ENCODE data around the gene C14orf180.

C14orf180 gene

DNA sequence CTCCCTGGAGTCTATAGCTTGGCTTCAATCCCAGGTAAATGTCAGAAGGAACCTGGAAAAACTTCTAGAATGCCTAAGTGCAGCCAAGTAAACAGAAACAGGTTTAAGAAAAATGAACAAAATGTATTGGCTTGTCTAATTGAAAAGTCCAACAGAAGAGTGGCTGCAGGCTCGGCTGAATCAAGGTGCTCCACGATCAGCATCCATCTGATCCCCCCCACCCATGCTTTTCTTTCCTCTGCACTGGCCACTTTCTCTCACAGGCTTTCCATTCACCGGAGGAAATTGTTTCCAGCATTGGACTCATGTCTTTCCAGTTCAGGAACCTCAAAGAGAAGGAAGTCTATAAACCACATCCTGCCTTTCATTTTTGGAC lies 42.0 kb upstream of the C14orf180 start:
- H3K4me3 ChIP-seq (ENCODE audit: low read depth, low read length): no peak overlapping the region
- no peak for DNase-seq (ENCODE audit: low read depth)
- TF ChIP-seq, protein P1, sequence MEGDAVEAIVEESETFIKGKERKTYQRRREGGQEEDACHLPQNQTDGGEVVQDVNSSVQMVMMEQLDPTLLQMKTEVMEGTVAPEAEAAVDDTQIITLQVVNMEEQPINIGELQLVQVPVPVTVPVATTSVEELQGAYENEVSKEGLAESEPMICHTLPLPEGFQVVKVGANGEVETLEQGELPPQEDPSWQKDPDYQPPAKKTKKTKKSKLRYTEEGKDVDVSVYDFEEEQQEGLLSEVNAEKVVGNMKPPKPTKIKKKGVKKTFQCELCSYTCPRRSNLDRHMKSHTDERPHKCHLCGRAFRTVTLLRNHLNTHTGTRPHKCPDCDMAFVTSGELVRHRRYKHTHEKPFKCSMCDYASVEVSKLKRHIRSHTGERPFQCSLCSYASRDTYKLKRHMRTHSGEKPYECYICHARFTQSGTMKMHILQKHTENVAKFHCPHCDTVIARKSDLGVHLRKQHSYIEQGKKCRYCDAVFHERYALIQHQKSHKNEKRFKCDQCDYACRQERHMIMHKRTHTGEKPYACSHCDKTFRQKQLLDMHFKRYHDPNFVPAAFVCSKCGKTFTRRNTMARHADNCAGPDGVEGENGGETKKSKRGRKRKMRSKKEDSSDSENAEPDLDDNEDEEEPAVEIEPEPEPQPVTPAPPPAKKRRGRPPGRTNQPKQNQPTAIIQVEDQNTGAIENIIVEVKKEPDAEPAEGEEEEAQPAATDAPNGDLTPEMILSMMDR (conservative IDR thresholded peaks at IDR 0.05; ENCODE audit: low read depth, low read length): no peak

DNA sequence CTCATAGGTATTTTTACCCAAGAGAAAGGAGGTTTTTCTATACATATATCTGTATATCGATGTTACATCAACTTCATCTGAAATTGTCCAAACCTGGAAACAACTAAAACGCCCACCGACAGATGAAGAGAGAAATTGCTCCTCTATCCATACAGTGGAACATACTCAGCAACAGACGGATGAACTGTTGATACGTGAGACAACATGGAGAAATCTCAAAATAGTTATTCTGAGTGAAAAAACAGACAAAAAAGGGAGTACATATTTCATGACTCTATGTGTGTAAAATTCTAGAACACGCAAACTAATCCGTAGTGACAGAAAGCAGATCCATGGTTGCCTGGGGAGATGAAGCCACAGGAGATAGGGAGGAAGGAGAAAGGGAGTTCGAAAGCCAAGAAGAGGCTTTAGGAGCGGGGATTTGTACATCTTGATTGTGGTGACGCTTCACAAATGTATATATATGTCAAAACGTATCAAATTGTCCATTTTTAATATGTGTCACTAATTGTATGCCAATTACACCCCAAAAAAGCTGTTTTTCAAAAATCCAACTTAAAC lies 37.6 kb upstream of the C14orf180 start:
- no peak for DNase-seq (ENCODE audit: low read depth)
- TF ChIP-seq, protein P1 (conservative IDR thresholded peaks at IDR 0.05; ENCODE audit: low read depth, low read length): no peak
- no peak overlapping the region for H3K4me3 ChIP-seq (ENCODE audit: low read depth, low read length)

DNA sequence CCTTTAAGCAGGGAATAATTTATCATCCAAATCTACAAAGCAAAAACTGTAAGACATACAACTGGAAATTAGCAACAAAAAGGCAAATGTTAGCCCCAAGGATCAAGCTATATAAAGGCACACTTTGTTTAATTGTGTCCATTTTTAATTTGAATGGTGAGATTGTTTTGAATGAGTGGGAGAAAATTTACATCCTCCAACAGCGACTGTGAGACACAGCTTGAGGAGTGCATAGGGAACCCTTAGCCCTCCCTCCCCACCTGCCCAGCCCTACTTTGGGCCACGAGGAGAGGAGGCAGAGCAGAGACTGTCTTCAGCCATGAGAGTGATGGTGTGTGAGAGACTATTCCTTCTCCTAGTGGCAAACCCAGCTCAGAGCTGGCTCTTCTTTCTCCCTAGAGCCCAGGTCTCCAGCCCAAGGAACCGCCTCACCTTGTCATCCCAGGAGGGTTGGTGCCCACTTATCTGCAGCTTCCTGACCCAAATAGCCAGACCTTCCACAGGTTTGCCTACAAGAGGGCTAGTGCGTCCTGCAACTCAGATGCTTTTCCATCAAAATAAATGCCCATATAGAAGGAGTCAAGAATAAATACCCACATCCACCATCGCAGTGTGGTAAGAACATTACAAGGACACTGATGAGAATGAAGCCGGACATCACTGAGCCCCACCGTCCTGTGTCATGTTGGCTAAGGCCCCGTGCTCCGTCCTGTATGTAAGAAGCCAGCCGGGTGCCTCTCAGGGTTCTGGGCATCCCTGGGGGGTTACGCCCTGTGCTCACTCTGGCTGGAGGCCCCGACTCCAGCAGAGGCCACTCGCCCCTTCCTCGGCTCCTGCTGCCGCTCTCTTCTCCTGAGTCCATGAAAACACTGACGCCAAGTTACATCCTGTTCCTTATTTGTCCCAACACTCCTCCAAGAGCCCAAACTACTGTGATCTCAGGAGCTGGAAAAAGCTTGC lies 36.4 kb upstream of the C14orf180 start:
- TF ChIP-seq, protein P1 (conservative IDR thresholded peaks at IDR 0.05; ENCODE audit: low read depth, low read length): no peak
- no peak for DNase-seq (ENCODE audit: low read depth)
- no peak overlapping the region for H3K4me3 ChIP-seq (ENCODE audit: low read depth, low read length)

DNA sequence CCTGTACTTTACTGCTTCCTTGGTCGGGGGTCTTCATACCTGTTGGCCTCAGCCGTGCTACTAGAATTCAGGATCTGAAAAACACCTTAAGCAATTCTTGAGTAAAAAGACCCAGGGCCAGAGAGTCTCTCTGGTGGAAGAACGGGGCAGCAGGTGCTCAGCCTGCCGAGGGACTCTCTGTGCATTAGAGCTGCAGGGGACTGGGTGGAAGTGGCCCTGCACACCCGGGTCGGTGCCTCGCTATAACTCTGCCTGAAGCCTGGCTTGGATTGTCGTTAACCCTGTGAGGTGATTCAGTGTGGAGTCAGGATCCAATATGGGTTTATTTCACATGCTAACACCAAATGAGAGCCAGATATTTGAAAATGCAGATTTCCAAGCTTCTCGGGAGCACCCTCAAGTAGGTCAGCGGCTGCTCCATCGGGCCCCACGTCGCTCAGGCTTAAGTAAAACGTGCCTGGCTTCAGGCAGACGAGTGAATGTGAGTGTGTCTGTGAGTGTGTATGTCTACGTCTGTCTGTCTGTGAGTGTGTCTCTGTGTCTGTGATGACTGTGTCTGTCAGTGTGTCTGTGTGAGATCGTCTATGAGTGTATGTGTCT lies 35.1 kb upstream of the C14orf180 start:
- TF ChIP-seq, protein P1 (conservative IDR thresholded peaks at IDR 0.05; ENCODE audit: low read depth, low read length): no peak
- H3K4me3 ChIP-seq (ENCODE audit: low read depth, low read length): no peak overlapping the region
- no peak for DNase-seq (ENCODE audit: low read depth)

DNA sequence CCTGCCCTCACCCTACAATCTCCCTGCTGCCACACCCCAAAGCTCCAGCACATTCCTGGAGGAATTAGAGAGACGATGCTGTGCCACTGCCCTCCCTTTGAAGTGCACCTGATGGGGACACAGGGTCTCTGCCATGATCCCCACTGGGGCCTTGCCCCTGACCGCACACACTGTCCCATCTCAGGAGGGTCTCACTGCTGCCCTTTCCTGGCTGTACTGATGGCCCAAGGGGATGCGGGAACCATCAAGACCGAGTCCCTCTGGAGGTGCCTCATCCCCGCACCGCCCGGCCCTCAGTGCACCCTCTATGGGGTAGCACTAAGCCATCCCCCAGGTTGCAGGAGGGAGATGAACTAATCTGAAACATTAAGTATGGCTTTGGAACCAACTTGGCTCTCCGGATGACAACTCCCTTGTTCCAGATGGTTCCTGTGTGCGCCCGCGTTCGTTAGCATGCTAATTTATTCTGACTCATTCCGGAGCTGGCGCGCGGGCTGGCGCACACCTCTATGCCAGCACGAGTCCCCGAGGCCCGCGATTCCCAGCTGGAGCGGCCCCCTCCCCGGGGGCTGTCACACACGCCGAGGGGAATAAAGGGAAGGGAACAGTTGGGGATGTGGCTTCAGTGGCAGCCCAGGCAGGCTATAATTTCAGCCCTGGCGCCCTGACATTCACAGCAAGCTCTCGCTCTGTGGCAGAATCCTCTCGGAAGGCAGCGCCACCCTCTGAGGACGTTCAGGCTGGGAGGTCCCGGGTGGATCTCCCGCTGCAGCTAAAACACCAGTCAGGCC lies 34.2 kb upstream of the C14orf180 start:
- no peak for DNase-seq (ENCODE audit: low read depth)
- H3K4me3 ChIP-seq (ENCODE audit: low read depth, low read length): no peak overlapping the region
- TF ChIP-seq, protein P1 (conservative IDR thresholded peaks at IDR 0.05; ENCODE audit: low read depth, low read length): no peak

DNA sequence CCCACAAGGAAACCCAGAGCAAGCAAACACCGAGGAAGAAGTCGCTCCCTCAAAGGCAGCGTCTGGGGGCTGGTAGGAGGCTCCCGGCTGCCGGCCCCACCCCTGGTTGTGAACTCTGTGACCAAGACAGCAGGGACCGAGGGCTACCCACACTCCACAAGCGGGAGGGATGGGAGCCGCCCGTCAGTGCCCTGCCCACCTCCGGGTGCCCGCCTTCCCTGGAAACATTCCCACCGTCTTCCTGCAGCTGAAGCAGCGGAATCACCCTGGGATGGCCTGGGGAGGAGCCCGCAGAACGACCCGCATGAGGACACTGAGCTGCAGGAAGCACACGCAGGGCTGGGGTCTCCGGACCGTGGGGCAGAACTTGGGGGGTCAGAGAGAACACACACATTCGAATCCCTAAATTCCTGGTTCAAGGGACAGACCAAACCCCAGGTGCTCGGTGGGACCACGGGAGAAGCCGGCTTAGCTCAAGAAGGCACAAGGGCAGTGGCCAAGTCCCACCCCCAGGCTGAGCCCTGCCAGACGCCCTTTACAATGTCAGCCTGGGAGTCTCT lies 33.5 kb upstream of the C14orf180 start:
- DNase-seq (ENCODE audit: low read depth): no peak
- TF ChIP-seq, protein P1 (conservative IDR thresholded peaks at IDR 0.05; ENCODE audit: low read depth, low read length): no peak
- H3K4me3 ChIP-seq (ENCODE audit: low read depth, low read length): no peak overlapping the region
